HG03457 (cell line): Measurements from ENCODE around the gene MPST.
"Not testable (repeated sequence)": the region's sequence is repeated elsewhere in the genome, so short reads cannot be mapped to it uniquely, and the experiment has no call there.

Experiments
- ATAC-seq: cut with Tn5 transposase; IDR thresholded peaks from one replicate; pipeline ENCODE4 v1.9.1; 2021; ENCODE audit warnings: moderate number of reproducible peaks; ENCODE audit not compliant: unreplicated experiment

MPST gene

GRCh38 chr22:37059876-37060449, 40.4 kb downstream of the MPST start:
- ATAC-seq, result no peak

GRCh38 chr22:37060801-37061610, 41.5 kb downstream of the MPST start:
- ATAC-seq, result no peak

GRCh38 chr22:37061611-37062375, 42.3 kb downstream of the MPST start:
- no peak for ATAC-seq

- no peak for ATAC-seq
These were observed 42.8 kb downstream of the MPST start for GRCh38 chr22:37062376-37062675.

GRCh38 chr22:37062702-37063381, 43.3 kb downstream of the MPST start:
- ATAC-seq, result no peak

GRCh38 chr22:37063431-37064420, 44.2 kb downstream of the MPST start:
- no peak for ATAC-seq

- no peak for ATAC-seq
These were observed 45.0 kb downstream of the MPST start for GRCh38 chr22:37064553-37064952.

- ATAC-seq, result no peak
These were observed 45.6 kb downstream of the MPST start for GRCh38 chr22:37065180-37065579.

GRCh38 chr22:37065961-37066360, 46.4 kb downstream of the MPST start:
- ATAC-seq, result no peak

- no peak for ATAC-seq
These were observed 47.9 kb downstream of the MPST start for GRCh38 chr22:37067428-37067827.

- ATAC-seq, result no peak
These were observed 49.3 kb downstream of the MPST start for GRCh38 chr22:37068859-37069258.

- ATAC-seq, result no peak
These were observed 49.8 kb downstream of the MPST start for GRCh38 chr22:37069319-37069718.

GRCh38 chr22:37069719-37070118, 50.2 kb downstream of the MPST start:
- no peak for ATAC-seq

GRCh38 chr22:37070334-37070733, 50.8 kb downstream of the MPST start:
- no peak for ATAC-seq

GRCh38 chr22:37070744-37071143, 51.2 kb downstream of the MPST start:
- ATAC-seq, result no peak

- ATAC-seq, result not testable (repeated sequence)
These were observed 52.5 kb downstream of the MPST start for GRCh38 chr22:37071850-37072592.

GRCh38 chr22:37072673-37073072, 53.1 kb downstream of the MPST start:
- ATAC-seq, result no peak

GRCh38 chr22:37074537-37074936, 55.0 kb downstream of the MPST start:
- ATAC-seq, result no peak

- no peak for ATAC-seq
These were observed 55.5 kb downstream of the MPST start for GRCh38 chr22:37075046-37075445.
